C4-2B (cell line): Measurements from ENCODE around the gene SFXN3.

Source experiments
- CTCF ChIP-seq: fragments of 450-650 bp; conservative IDR thresholded peaks from 2 replicates; pipeline ENCODE4 v1.5.1; 2017; ENCODE audit warnings: mild to moderate bottlenecking
- ZFX ChIP-seq: fragments of 450-650 bp; IDR thresholded peaks from 2 replicates; pipeline ENCODE4 v1.6.1; 2017

DNA sequence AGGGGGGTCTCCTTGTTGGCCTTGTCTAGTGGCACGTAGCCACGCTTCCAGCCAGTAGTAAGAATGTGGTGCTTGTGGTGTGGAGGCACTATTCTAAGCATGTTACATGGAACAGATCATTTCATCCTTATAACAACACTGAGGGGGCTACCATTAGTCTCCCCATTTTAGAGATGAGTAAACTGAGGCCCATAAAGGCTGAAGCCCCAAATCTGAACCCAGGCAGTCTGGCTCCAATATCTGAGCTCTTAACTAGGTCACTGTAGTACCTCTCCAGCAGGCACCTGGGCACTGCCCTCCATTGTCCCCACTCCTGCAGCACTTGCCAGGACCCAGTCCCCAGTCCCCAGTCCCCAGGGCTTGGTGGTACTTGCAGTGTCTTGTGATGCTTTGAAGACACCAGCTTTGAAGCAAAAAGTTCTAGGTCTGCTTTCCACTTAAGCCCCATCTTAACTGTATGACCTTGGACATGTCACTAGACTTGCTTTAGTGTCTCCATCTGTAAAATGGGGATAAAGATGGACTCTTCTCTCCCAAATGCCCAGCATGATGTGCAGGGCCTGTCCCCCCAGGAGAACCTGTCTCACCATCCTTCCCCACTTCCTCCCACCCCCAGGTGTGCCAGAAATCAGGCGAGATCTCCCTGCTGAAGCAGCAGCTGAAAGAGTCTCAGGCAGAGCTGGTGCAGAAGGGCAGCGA, 25.0 kb upstream of the SFXN3 start:
- no peak for TF ChIP-seq CTCF
- TF ChIP-seq ZFX: no peak
